ENCODE measurements around the gene ALDH3A2. TPM values are rescaled to one million over a fixed set of nuclear protein-coding genes. Genes with fewer than 3 reads are reported as not detected.
"Not testable (repeated sequence)": the region's sequence is repeated elsewhere in the genome, so short reads cannot be mapped to it uniquely, and the experiment has no call there.

The ALDH3A2 gene
- total RNA-seq, 2 donors from 2014 or later, result 16.1 to 17.1 TPM

DNA sequence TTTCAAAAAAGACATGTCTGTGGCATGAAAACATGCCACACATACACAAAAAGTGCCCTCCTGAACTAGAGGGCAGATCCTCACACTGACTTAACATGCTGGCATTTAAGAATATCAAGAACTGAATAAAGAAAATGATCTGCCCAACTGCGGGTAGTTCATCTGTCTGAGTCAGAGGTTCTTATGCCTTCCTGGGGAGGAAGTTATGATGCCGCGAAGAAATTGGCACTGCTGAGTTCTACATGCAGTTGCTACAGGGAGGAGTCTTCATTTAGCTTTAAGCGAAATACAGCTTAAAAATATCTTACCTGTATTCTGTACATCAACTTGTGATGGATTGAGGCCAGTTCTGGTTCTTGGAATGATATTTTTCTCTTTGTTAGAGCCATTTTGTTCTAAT, 6.3 kb downstream of the ALDH3A2 start:
- no peak overlapping the region for H3K27ac Mint-ChIP-seq
- peaks cover 7% of the 10 kb centered on the region for H3K36me3 Mint-ChIP-seq (ENCODE audit: low read depth)
- no peaks in the 10 kb centered on the region for H3K9me3 ChIP-seq (ENCODE audit: control insufficient read depth, low read length, poor library complexity, severe bottlenecking)
- peaks cover 11% of the 10 kb centered on the region for H3K4me1 Mint-ChIP-seq
- H3K4me3 Mint-ChIP-seq, result no peak overlapping the region
- DNase-seq (no peak), ATAC-seq (no peak)
- H3K27me3 Mint-ChIP-seq, result no peaks in the 10 kb centered on the region

DNA sequence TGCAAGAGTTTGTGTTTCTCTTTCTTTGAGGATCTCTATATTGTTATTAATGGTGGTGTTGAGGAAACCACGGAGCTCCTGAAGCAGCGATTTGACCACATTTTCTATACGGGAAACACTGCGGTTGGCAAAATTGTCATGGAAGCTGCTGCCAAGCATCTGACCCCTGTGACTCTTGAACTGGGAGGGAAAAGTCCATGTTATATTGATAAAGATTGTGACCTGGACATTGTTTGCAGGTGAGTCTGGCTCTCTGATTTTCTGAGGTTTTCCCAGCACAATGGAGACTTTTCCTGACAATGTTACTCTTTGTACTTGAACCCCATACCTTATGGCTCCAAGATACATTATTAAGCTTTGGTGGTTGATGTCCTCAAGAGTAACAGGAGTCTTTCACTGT, 7.8 kb downstream of the ALDH3A2 start:
- H3K27me3 Mint-ChIP-seq, result no peaks in the 10 kb centered on the region
- DNase-seq (no peak), ATAC-seq (no peak)
- H3K27ac Mint-ChIP-seq, result no peak overlapping the region
- H3K36me3 Mint-ChIP-seq (ENCODE audit: low read depth), result peaks cover 7% of the 10 kb centered on the region
- H3K9me3 ChIP-seq (ENCODE audit: control insufficient read depth, low read length, poor library complexity, severe bottlenecking), result no peaks in the 10 kb centered on the region
- H3K4me1 Mint-ChIP-seq, result peaks cover 10% of the 10 kb centered on the region
- no peak overlapping the region for H3K4me3 Mint-ChIP-seq

DNA sequence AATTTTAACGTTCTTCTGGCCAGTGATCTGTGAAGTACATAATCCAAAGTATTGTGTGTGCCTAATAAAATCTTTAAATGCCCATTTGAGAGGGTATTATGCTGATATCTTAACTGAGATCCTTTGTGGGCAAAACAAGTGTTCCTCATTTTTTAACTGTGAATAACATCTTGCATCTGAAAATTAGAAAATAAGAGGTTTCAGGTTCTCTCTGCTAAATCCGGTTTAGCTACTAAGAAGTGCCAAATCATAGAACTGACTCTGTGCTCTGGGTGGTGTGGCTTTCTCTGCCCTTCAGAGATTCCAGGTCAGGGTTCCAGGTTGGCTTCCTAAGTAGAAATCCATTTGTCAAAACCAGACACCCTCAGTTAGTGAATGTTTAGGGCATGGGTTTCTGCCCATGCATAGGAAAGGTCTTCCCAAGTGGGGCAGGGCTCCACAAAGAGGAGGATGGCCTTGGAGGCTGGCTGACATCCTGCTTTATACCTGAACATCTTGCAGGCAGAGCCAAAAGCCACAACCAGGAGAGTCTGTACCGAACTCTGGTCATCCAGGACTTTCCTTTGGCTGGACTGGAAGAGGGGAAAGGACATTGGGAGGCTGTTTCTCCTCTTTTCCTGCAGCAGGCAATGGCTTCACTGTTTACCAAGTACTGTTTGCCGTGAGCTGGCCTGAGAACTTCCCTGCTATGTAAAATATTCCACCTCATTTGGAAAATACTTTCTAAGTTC, 8.5 kb downstream of the ALDH3A2 start:
- H3K9me3 ChIP-seq (ENCODE audit: control insufficient read depth, low read length, poor library complexity, severe bottlenecking), result no peaks in the 10 kb centered on the region
- Mint-ChIP-seq H3K27me3 (no peaks in the 10 kb centered on the region), H3K27ac (no peak overlapping the region), H3K4me1 (peaks cover 5% of the 10 kb centered on the region), H3K36me3 (ENCODE audit: low read depth) (peaks cover 5% of the 10 kb centered on the region), H3K4me3 (no peak overlapping the region)
- ATAC-seq (no peak), DNase-seq (no peak)

DNA sequence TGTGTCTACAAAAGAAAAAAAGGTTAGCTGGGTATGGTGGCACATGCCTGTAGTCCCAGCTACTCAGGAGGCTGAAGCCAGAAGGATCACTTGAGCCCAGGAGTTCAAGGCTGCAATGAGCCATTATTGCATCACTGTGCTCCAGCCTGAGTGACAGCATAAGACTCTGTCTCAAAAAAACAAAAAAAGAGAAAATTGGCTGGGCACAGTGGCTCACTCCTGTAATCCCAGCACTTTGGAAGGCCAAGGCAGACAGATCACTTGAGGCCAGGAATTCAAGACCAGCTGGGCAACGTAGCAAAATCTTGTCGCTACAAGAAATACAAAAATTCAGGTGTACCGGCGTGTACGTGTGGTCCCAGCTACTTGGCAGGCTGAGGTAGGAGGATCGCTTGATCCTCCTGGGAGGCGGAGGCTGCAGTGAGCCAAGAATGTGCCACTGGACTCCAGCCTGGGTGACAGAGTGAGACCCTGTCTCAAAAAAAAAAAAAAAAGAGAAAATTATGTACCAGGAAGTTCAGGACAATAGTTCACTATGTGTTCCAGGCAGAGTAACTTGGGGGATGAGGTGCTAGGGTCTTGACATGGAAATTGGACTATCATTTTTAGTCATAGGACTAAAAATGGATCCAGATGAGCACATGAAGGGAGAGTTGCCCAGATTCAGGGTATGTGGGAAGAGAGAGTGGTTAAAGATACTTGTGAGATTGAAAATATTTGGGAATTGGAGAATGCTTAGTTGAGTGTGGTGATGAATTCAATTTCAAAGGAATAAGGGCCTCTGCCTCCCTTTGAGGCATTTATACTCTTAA, 11.0 kb downstream of the ALDH3A2 start:
- DNase-seq, result no peak
- H3K4me1 Mint-ChIP-seq, result peaks cover 4% of the 10 kb centered on the region
- no peaks in the 10 kb centered on the region for H3K9me3 ChIP-seq (ENCODE audit: control insufficient read depth, low read length, poor library complexity, severe bottlenecking)
- H3K27ac Mint-ChIP-seq, result peak overlapping the region; percentile 16
- no peak for ATAC-seq
- H3K27me3 Mint-ChIP-seq, result no peaks in the 10 kb centered on the region
- no peak overlapping the region for H3K4me3 Mint-ChIP-seq
- H3K36me3 Mint-ChIP-seq (ENCODE audit: low read depth), result peaks cover 8% of the 10 kb centered on the region

DNA sequence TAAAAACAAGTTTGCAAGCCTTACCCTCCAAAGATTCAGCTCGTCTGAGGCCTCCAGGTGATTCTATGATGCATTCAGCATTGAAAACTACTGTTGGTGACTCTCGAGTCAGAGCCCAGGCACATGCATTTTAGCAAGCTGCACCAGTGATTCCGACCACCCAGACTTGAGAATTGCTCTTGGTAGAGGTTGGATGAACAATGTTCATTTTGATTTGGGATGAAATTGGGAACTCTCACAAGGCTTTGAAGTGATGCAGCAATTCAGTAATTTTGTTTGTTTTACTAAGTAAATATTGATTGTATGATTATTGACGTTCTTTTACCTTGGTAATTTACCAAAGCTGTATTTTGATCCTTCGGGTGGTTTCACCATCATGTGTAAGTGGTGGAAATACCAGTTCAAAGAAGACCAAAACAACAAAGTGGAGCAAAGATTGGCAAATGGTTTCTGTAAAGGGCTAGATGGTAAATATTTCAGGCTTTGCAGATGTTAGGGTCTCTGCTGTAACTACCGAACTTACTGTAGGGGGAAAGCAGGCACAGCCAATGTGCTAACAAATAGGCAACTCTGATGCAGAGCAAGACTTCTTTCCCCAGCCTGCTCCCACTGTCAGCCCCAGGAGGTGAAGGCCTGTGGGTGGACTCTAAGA, 11.8 kb downstream of the ALDH3A2 start:
- no peaks in the 10 kb centered on the region for H3K27me3 Mint-ChIP-seq
- no peak overlapping the region for H3K4me3 Mint-ChIP-seq
- no peak for ATAC-seq
- H3K27ac Mint-ChIP-seq, result no peak overlapping the region
- no peaks in the 10 kb centered on the region for H3K9me3 ChIP-seq (ENCODE audit: control insufficient read depth, low read length, poor library complexity, severe bottlenecking)
- H3K36me3 Mint-ChIP-seq (ENCODE audit: low read depth), result peaks cover 8% of the 10 kb centered on the region
- no peak for DNase-seq
- peaks cover 4% of the 10 kb centered on the region for H3K4me1 Mint-ChIP-seq

DNA sequence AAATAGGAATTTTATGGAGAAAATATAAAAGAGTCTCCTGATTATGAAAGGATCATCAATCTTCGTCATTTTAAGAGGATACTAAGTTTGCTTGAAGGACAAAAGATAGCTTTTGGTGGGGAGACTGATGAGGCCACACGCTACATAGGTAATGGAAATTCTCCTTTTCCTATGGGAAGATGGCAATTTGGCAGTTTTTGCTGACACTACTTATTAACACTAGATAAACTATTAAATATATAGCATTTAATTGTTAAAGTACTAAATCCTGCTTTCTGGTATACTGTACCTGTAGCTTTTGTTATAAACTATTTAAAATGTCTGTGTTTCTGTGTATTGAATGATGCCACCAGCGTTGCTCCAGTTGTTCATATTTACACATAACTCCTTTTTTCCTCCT, 12.6 kb downstream of the ALDH3A2 start:
- Mint-ChIP-seq H3K27ac (no peak overlapping the region), H3K4me3 (no peak overlapping the region), H3K27me3 (no peaks in the 10 kb centered on the region), H3K36me3 (ENCODE audit: low read depth) (peaks cover 7% of the 10 kb centered on the region), H3K4me1 (peaks cover 2% of the 10 kb centered on the region)
- DNase-seq (no peak), ATAC-seq (no peak)
- H3K9me3 ChIP-seq (ENCODE audit: control insufficient read depth, low read length, poor library complexity, severe bottlenecking), result no peaks in the 10 kb centered on the region

DNA sequence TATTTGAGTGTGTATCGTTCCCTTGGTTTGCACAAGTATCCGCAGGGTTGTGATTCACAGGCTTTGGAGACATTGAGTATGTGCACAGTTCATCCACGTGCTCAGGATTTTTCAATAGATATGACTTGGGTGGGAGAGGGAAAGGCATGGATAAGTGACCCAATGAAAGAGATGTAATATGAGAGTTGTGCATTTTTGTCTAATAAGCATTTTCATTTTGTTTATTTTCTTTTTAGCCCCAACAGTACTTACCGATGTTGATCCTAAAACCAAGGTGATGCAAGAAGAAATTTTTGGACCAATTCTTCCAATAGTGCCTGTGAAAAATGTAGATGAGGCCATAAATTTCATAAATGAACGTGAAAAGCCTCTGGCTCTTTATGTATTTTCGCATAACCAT, 14.5 kb downstream of the ALDH3A2 start:
- Mint-ChIP-seq H3K27me3 (no peaks in the 10 kb centered on the region), H3K4me3 (no peak overlapping the region), H3K4me1 (no peaks in the 10 kb centered on the region), H3K36me3 (ENCODE audit: low read depth) (peaks cover 5% of the 10 kb centered on the region), H3K27ac (no peak overlapping the region)
- ATAC-seq, result no peak
- no peak for DNase-seq
- no peaks in the 10 kb centered on the region for H3K9me3 ChIP-seq (ENCODE audit: control insufficient read depth, low read length, poor library complexity, severe bottlenecking)

DNA sequence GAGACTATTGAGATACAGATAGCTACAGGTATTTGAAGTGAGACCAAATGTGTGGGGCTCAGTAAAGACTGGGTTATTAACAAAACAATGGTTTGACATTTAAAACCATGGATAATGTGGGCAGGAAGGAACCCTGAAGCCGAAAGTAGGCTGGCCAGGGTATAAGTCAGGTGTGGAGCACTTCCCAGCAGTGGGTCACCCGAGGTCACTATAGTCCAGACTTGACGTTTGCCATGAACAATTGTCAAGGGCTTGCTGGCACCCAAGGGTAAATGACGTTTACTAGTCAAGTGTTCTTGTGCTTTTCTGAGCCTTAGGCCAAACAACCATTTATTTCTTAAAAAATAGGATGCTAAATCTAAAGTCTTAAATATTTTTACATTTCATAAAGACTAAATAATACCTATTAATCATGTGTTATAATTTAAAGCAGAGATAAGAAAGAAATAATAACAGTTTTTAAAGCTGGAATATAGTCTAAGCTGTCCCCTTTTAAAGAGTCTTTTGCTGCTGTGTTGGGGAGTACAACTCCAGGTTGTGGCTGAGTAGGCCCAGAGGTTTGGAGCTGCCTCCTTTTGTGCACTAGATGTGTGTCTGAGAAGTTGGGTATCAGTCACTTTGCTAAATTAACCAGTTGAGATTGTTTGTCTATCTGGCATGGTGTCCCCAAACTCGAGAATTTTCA, 15.7 kb downstream of the ALDH3A2 start:
- no peak for DNase-seq

DNA sequence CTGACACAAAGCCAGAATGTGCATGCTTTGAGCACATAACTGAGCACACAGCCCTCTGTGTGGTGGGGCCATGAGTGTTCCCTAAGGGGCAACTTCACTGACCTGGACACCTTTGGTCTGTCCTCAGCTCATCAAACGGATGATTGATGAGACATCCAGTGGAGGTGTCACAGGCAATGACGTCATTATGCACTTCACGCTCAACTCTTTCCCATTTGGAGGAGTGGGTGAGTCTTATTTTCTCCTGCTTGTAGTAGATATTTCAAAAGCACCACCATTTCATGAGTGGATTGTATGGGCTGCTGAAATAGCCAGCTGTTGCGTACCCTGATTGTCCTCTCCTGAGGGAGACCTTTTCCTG, 16.2 kb downstream of the ALDH3A2 start:
- H3K9me3 ChIP-seq (ENCODE audit: control insufficient read depth, low read length, poor library complexity, severe bottlenecking), result no peaks in the 10 kb centered on the region
- Mint-ChIP-seq H3K4me3 (no peak overlapping the region), H3K4me1 (no peaks in the 10 kb centered on the region), H3K36me3 (ENCODE audit: low read depth) (peaks cover 5% of the 10 kb centered on the region), H3K27ac (no peak overlapping the region), H3K27me3 (no peaks in the 10 kb centered on the region)
- ATAC-seq (no peak), DNase-seq (no peak)

More for the DNA sequence above, 15.7 kb downstream of the ALDH3A2 start:
- Mint-ChIP-seq H3K36me3 (ENCODE audit: low read depth) (peaks cover 5% of the 10 kb centered on the region), H3K4me1 (no peaks in the 10 kb centered on the region), H3K4me3 (no peak overlapping the region), H3K27me3 (no peaks in the 10 kb centered on the region), H3K27ac (no peak overlapping the region)
- H3K9me3 ChIP-seq (ENCODE audit: control insufficient read depth, low read length, poor library complexity, severe bottlenecking), result no peaks in the 10 kb centered on the region
- ATAC-seq, result no peak

DNA sequence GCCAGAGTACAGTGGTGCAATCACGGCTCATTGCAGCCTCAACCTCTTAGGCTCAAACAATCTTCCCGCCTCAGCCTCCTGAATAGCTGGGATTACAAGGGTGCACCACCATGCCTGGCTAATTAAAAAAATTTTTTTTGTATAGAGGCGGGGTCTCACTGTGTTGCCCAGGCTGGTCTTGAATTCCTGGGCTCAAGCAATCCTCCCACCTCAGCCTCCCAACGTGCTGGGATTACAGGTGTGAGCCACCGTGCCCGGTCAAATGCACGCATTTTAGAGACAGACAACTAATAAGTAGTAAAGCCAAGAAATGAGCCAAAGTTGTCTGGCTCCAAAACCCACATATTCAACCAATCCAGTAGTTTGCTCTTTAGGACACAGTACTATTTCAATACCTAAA, 21.1 kb downstream of the ALDH3A2 start:
- H3K9me3 ChIP-seq (ENCODE audit: control insufficient read depth, low read length, poor library complexity, severe bottlenecking); H3K4me3 Mint-ChIP-seq; H3K4me1 Mint-ChIP-seq; H3K27ac Mint-ChIP-seq; DNase-seq; H3K36me3 Mint-ChIP-seq (ENCODE audit: low read depth); H3K27me3 Mint-ChIP-seq; ATAC-seq: not testable (repeated sequence)

DNA sequence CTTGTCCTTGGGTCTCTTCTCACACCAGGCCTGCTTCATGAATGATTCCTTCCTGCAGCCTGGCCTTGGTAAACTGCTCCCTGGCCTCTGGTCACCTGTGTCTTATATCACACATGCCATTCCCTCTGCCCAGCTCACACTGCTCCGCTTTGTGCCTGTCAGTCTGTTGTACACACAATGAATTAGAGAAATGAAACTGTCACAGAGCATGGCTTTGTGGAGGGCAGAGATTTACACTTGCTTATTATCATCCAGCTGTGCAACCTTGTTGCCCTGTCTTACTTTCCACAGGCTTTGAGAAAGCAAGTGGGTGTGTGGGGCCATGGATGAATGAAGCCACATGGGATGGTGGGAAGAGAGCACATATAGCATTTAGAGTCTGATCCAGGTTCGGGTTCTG, 22.4 kb downstream of the ALDH3A2 start:
- H3K9me3 ChIP-seq (ENCODE audit: control insufficient read depth, low read length, poor library complexity, severe bottlenecking), result no peaks in the 10 kb centered on the region
- no peaks in the 10 kb centered on the region for H3K27me3 Mint-ChIP-seq
- DNase-seq, result no peak
- peaks cover 11% of the 10 kb centered on the region for H3K36me3 Mint-ChIP-seq (ENCODE audit: low read depth)
- no peak overlapping the region for H3K27ac Mint-ChIP-seq
- H3K4me3 Mint-ChIP-seq, result no peak overlapping the region
- ATAC-seq, result no peak
- H3K4me1 Mint-ChIP-seq, result no peaks in the 10 kb centered on the region

DNA sequence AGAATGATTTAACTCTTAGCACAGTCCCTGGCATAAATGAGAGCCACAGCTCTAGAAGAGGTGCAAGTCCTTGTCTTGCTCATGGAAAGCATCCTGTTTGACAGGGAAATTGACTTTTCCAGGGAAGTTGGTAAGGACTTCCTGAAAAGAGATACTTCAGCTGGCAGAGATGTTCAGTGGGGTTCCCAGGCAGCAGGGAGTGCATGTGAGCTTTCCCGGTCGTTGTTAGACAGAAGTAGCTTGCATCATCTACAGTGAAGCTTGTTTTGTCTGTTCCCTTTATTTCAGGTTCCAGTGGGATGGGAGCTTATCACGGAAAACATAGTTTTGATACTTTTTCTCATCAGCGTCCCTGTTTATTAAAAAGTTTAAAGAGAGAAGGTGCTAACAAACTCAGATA, 22.9 kb downstream of the ALDH3A2 start:
- peaks cover 11% of the 10 kb centered on the region for H3K36me3 Mint-ChIP-seq (ENCODE audit: low read depth)
- no peak overlapping the region for H3K27ac Mint-ChIP-seq
- no peak overlapping the region for H3K4me3 Mint-ChIP-seq
- no peak for ATAC-seq
- DNase-seq, result no peak
- H3K4me1 Mint-ChIP-seq, result no peaks in the 10 kb centered on the region
- no peaks in the 10 kb centered on the region for H3K9me3 ChIP-seq (ENCODE audit: control insufficient read depth, low read length, poor library complexity, severe bottlenecking)
- H3K27me3 Mint-ChIP-seq, result no peaks in the 10 kb centered on the region

All from T-helper 17 cell (primary cell).